Sigmoid colon (tissue), 4 donors: ENCODE data around the gene LILRB2.

Experiments used
- CTCF ChIP-seq, 4 experiments: fragments of 450-650 bp in 3 of 4; fragments of 200-600 bp in 1 of 4; IDR thresholded peaks; one replicate each; pipeline ENCODE4 v1.5.1; 2016 to 2019; ENCODE audit warnings: antibody characterized with exemption in 4 of 4, mild to moderate bottlenecking in 3 of 4, moderate library complexity in 2 of 4
- EP300 ChIP-seq, 4 donors: sonication (generic); formaldehyde crosslinking; IDR thresholded peaks; one replicate each; pipeline ENCODE4 v1.6.1; 2017; ENCODE audit warnings: antibody characterized with exemption in 4 of 4
- POLR2A ChIP-seq, 2 donors: fragments of 450-650 bp; IDR thresholded peaks; one replicate each; pipeline ENCODE4 v1.6.1; 2016; ENCODE audit warnings: antibody characterized with exemption in 2 of 2, mild to moderate bottlenecking in 2 of 2, moderate library complexity in 2 of 2

DNA sequence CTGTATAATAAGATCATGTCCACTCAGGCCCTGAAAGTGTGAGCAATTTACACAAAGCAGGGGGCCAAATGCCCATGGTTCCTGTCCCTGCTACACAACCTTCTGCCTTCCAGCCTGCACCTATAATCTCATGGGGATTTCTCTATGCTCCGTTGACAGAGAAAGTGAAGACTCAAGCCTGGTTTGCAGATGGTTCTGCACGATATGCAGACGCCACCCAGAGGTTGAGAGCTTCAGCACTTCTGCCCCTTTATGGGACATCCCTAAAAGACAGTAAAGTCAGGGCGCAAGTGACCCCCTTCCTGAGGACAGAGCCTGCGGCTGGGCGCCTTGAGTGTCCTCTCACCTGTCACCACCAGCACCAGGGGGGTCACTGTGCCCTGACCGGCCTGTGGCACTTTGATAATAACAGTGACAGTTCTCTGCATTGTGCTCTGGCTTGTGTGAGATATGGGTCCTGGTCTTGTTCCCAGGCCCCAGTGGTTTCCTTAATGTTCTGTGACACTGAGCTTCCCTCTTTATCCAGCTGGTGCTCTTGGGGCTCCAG is 16.9 kb upstream of the LILRB2 start:
- TF ChIP-seq CTCF (IDR thresholded peaks at IDR 0.05) (no peak), POLR2A (IDR thresholded peaks at IDR 0.05) (no peak), EP300 (IDR thresholded peaks at IDR 0.05) (no peak)
